ENCODE data around the gene PDE1A. TPM values are rescaled to one million over a fixed set of nuclear protein-coding genes. Genes with fewer than 3 reads are reported as not detected.

The PDE1A gene
- total RNA-seq, 1 experiment from 2014 or later = not detected

- no peaks in the 10 kb centered on the region for H3K9me3 ChIP-seq
- Mint-ChIP-seq H3K27ac (ENCODE audit: unreplicated experiment) (no peak overlapping the region), H3K4me3 (ENCODE audit: unreplicated experiment) (no peak overlapping the region), H3K9me3 (ENCODE audit: unreplicated experiment) (no peaks in the 10 kb centered on the region), H3K36me3 (ENCODE audit: insufficient read depth, unreplicated experiment) (no peaks in the 10 kb centered on the region), H3K4me1 (ENCODE audit: low read depth, unreplicated experiment) (no peaks in the 10 kb centered on the region), H3K27me3 (ENCODE audit: insufficient read depth, unreplicated experiment) (no peaks in the 10 kb centered on the region)
- ChIA-PET CTCF (no interaction called here), POLR2A (no interaction called here)
- intact Hi-C loops (cut with micrococcal nuclease; ENCODE audit: unreplicated experiment) = no loop called here
- no peak for DNase-seq
- H3K4me3 ChIP-seq (ENCODE audit: low read depth, low read length) = no peak overlapping the region
- H3K27me3 ChIP-seq (replicated peaks; ENCODE audit: control insufficient read depth, insufficient read depth, low read length) = no peaks in the 10 kb centered on the region
- BruUV-seq (replicated peaks) = no TSS peak
- H3K4me1 ChIP-seq = no peaks in the 10 kb centered on the region
- TF ChIP-seq CTCF (IDR thresholded peaks at IDR 0.05; ENCODE audit: insufficient read depth in 1 of 2, low read depth in 1 of 2, low read length in 1 of 2, severe bottlenecking in 1 of 2, unreplicated experiment in 1 of 2) = no peak
- no peaks in the 10 kb centered on the region for H3K36me3 ChIP-seq (ENCODE audit: control insufficient read depth, insufficient read depth, low read length)
Measured at GRCh38 chr2:182207049-182207746, 219.6 kb downstream of the PDE1A start.

- no peak for TF ChIP-seq CTCF (IDR thresholded peaks at IDR 0.05; ENCODE audit: insufficient read depth in 1 of 2, low read depth in 1 of 2, low read length in 1 of 2, severe bottlenecking in 1 of 2, unreplicated experiment in 1 of 2)
Measured at GRCh38 chr2:182197529-182197928, 229.3 kb downstream of the PDE1A start.

GRCh38 chr2:182193291-182193690 is 233.5 kb downstream of the PDE1A start:
- intact Hi-C loops (cut with micrococcal nuclease; ENCODE audit: unreplicated experiment) = no loop called here
- no peaks in the 10 kb centered on the region for H3K36me3 Mint-ChIP-seq (ENCODE audit: insufficient read depth, unreplicated experiment)

More at GRCh38 chr2:182197529-182197928, 229.3 kb downstream of the PDE1A start:
- Mint-ChIP-seq H3K4me1 (ENCODE audit: low read depth, unreplicated experiment) (no peaks in the 10 kb centered on the region), H3K27me3 (ENCODE audit: insufficient read depth, unreplicated experiment) (peaks cover 2% of the 10 kb centered on the region), H3K4me3 (ENCODE audit: unreplicated experiment) (no peak overlapping the region), H3K27ac (ENCODE audit: unreplicated experiment) (no peak overlapping the region), H3K9me3 (ENCODE audit: unreplicated experiment) (no peaks in the 10 kb centered on the region), H3K36me3 (ENCODE audit: insufficient read depth, unreplicated experiment) (no peaks in the 10 kb centered on the region)
- no peak overlapping the region for H3K4me3 ChIP-seq (ENCODE audit: low read depth, low read length)
- H3K4me1 ChIP-seq = no peaks in the 10 kb centered on the region
- no peaks in the 10 kb centered on the region for H3K27me3 ChIP-seq (replicated peaks; ENCODE audit: control insufficient read depth, insufficient read depth, low read length)
- ChIA-PET CTCF (no interaction called here), POLR2A (no interaction called here)
- no peaks in the 10 kb centered on the region for H3K9me3 ChIP-seq
- intact Hi-C loops (cut with micrococcal nuclease; ENCODE audit: unreplicated experiment) = no loop called here
- DNase-seq = no peak
- no peaks in the 10 kb centered on the region for H3K36me3 ChIP-seq (ENCODE audit: control insufficient read depth, insufficient read depth, low read length)
- BruUV-seq (replicated peaks) = no TSS peak

More at GRCh38 chr2:182193291-182193690, 233.5 kb downstream of the PDE1A start:
- Mint-ChIP-seq H3K27me3 (ENCODE audit: insufficient read depth, unreplicated experiment) (peaks cover 2% of the 10 kb centered on the region), H3K4me1 (ENCODE audit: low read depth, unreplicated experiment) (no peaks in the 10 kb centered on the region), H3K4me3 (ENCODE audit: unreplicated experiment) (no peak overlapping the region), H3K9me3 (ENCODE audit: unreplicated experiment) (no peaks in the 10 kb centered on the region), H3K27ac (ENCODE audit: unreplicated experiment) (no peak overlapping the region)
- no peaks in the 10 kb centered on the region for H3K36me3 ChIP-seq (ENCODE audit: control insufficient read depth, insufficient read depth, low read length)
- H3K4me1 ChIP-seq = no peaks in the 10 kb centered on the region
- no TSS peak for BruUV-seq (replicated peaks)
- no peaks in the 10 kb centered on the region for H3K9me3 ChIP-seq
- ChIA-PET POLR2A (no interaction called here), CTCF (no interaction called here)
- H3K4me3 ChIP-seq (ENCODE audit: low read depth, low read length) = no peak overlapping the region
- no peaks in the 10 kb centered on the region for H3K27me3 ChIP-seq (replicated peaks; ENCODE audit: control insufficient read depth, insufficient read depth, low read length)
- DNase-seq = no peak
- no peak for TF ChIP-seq CTCF (IDR thresholded peaks at IDR 0.05; ENCODE audit: insufficient read depth in 1 of 2, low read depth in 1 of 2, low read length in 1 of 2, severe bottlenecking in 1 of 2, unreplicated experiment in 1 of 2)
